BJ (cell line): ENCODE measurements around the gene ZNF507. TPM values are rescaled to one million over a fixed set of nuclear protein-coding genes. Genes with fewer than 3 reads are reported as not detected.

ENCODE experiments used
- CTCF ChIA-PET: fragments of 350-600 bp; formaldehyde crosslinking; extraction: SDS; loops from one replicate; lab custom pipeline; 2021; ENCODE audit warnings: antibody characterized with exemption, inconsistent platforms; lab: Yijun Ruan, JAX
- POLR2A ChIA-PET: fragments of 300-600 bp; sonication (Branson Sonifier 250); formaldehyde crosslinking; extraction: SDS; loops from one replicate; lab custom pipeline; 2021; ENCODE audit warnings: antibody characterized with exemption; lab: Charles Lee
- DNase-seq: peaks from one replicate; pipeline ENCODE4 v3.0.0-alpha.2; 2011; ENCODE audit warnings: low read depth
- H3K27me3 ChIP-seq: 2 replicates; pipeline ENCODE4 v1.6.0; 2011; ENCODE audit warnings: low read length; ENCODE audit not compliant: control insufficient read depth, insufficient read depth
- H3K36me3 ChIP-seq: 2 replicates; pipeline ENCODE4 v1.5.1; 2011; ENCODE audit warnings: low read length; ENCODE audit not compliant: control insufficient read depth, insufficient read depth
- H3K4me3 ChIP-seq: 2 replicates; pipeline ENCODE4 v1.5.1; 2011; ENCODE audit warnings: low read depth, mild to moderate bottlenecking, control low read depth, low read length
- polyA plus RNA-seq: library from polyadenylated mRNA; depleted of rRNA; stranded (reverse); fragments of >200 nt; gene quantifications from 2 replicates; pipeline ENCODE4 v1.2.3, GENCODE V29; 2011
- TF ChIP-seq, protein P1 (sequence below): IDR thresholded peaks from 2 replicates; pipeline ENCODE4 v1.5.1; 2011; ENCODE audit warnings: low read depth, mild to moderate bottlenecking, control low read depth, inconsistent platforms, low read length, moderate library complexity; ENCODE audit not compliant: insufficient read depth

Gene ZNF507
- polyA plus RNA-seq, 1 experiment = 6.7 TPM

DNA sequence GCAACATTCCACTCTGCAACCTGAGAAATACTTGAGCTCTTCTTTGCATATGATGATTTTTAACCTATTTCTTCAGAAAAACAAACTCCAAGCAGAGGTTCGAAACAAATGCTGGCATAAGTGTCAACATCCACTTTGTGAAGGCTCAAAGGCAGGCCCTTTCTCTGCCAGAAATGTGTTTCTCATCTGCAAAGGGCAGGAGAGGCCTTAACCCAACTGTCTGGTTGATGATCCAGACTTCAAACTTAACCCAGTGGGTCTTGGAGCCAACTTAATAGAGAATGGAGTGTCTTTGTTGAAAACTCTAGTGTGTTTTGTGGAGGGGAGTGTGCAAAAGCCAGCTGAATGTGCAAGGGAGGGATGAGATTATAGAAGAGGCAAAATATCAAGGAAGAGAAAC lies 28.3 kb upstream of the ZNF507 start:
- Histone ChIP-seq H3K4me3 (no peak overlapping the region), H3K36me3 (no peaks in the 10 kb centered on the region), H3K27me3 (peaks cover 1% of the 10 kb centered on the region; the same call in 1 of the 2 replicates)
- TF ChIP-seq, protein P1, sequence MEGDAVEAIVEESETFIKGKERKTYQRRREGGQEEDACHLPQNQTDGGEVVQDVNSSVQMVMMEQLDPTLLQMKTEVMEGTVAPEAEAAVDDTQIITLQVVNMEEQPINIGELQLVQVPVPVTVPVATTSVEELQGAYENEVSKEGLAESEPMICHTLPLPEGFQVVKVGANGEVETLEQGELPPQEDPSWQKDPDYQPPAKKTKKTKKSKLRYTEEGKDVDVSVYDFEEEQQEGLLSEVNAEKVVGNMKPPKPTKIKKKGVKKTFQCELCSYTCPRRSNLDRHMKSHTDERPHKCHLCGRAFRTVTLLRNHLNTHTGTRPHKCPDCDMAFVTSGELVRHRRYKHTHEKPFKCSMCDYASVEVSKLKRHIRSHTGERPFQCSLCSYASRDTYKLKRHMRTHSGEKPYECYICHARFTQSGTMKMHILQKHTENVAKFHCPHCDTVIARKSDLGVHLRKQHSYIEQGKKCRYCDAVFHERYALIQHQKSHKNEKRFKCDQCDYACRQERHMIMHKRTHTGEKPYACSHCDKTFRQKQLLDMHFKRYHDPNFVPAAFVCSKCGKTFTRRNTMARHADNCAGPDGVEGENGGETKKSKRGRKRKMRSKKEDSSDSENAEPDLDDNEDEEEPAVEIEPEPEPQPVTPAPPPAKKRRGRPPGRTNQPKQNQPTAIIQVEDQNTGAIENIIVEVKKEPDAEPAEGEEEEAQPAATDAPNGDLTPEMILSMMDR = no peak
- ChIA-PET CTCF (interaction anchor here (2.0 kb wide), 1 partner anchor 1634 kb away, joined by 4 read pairs; no protein-coding TSS in a partner anchor), POLR2A (no interaction called here)
- no peak for DNase-seq

GRCh38 chr19:32318884-32319520 lies 26.4 kb upstream of the ZNF507 start:
- Histone ChIP-seq H3K27me3 (peaks cover 1% of the 10 kb centered on the region; the same call in 1 of the 2 replicates), H3K36me3 (no peaks in the 10 kb centered on the region), H3K4me3 (no peak overlapping the region)
- CTCF ChIA-PET = interaction anchor here (1.0 to 1.4 kb wide), 3 partner anchors 61 to 252 kb away, joined by 3 to 5 read pairs (median 3); no protein-coding TSS in a partner anchor
- POLR2A ChIA-PET = no interaction called here
- TF ChIP-seq, protein P1 = no peak
- DNase-seq = no peak

DNA sequence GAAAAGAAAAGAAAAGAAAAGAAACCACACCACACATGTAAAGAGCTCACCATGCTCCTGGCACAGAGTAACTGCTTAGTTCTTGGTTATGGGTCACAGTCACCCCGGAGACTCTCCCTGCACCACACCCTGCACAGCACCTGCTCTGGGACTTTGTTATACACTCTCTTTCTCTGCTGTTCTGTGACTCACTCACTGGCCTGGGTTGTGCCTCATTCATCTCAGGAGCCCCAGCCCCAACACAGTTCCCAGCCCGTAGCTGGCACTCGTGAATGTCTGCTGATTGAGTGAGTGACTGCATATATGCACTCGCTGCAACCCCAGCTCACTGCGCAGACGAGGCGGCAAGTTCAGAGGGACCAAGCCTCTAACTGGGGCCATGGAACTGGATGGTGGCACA lies 22.9 kb upstream of the ZNF507 start:
- H3K4me3 ChIP-seq = no peak overlapping the region
- TF ChIP-seq, protein P1 = no peak
- CTCF ChIA-PET = interaction anchor here (0.9 to 1.0 kb wide), 2 partner anchors 17 to 164 kb away, joined by 3 to 5 read pairs; no protein-coding TSS in a partner anchor
- peaks cover 2% of the 10 kb centered on the region; the same call in 1 of the 2 replicates for H3K27me3 ChIP-seq
- no peaks in the 10 kb centered on the region for H3K36me3 ChIP-seq
- POLR2A ChIA-PET = no interaction called here
- no peak for DNase-seq

DNA sequence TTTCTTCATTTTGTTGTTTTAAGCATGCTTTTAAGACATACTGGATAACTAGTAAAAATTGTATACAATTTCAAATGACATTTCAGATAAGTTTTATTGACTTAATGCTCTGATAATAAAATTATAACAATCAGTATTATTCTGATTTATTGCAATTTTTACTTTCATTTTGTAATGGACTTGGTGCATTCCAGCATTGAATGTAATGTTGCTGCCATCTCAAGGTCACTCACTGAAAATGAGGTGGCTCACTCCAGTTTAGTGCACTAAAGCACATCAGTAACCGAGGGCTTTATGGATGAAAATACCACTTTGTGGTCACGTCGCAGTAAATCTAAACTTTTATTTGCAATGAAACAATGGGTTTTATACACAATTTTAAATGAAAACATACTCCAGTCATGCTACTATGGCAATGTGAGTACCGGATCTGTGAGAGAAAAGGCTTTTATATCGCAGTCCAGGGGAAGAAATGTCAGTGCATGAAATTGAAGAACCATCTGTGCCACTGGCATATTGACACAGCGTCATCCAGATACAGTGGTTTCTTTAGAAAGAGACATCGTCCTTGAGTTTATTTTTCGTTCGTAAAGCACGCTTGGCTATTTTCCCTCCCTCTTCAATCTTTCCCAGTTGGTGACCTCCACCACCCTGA lies 20.7 kb upstream of the ZNF507 start:
- no peak overlapping the region for H3K4me3 ChIP-seq
- CTCF ChIA-PET = interaction anchor here (0.6 to 1.3 kb wide), 4 partner anchors 12 to 1642 kb away, joined by 3 to 4 read pairs (median 4); no protein-coding TSS in a partner anchor
- H3K27me3 ChIP-seq = peaks cover 2% of the 10 kb centered on the region; the same call in 1 of the 2 replicates
- POLR2A ChIA-PET = no interaction called here
- no peaks in the 10 kb centered on the region for H3K36me3 ChIP-seq
- TF ChIP-seq, protein P1 = peak; percentile 20; the same call in 1 of the 2 replicates
- DNase-seq = no peak

DNA sequence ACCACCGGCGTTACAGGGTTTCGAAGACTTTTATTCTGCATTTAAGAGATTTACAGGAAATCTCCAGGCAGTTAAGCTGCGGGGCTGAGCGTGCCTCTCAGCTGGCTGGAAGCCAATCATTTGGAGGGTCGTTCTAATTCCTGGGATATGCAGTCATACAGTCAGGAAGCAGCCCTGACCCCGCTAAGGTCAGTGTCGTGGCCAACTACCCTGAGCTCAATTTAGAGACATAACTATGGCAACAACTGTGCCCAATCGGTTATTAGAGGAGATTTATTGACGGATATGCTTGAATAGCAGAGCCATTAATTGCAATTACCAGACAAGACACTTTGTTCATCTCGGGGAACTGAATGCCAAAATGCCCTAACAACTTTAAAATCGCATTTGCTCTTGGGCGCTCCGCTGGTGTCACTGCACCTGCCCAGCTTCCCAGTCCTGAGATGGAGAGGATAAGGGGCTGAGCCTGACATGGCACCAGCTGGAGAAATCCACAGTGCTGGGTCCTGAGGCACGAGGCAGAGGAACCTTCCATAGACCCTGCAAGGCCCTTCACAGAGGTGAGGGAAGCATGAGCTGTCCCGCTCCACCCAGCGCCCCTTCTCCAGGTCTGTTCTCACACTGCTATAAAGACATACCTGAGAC lies 15.1 kb upstream of the ZNF507 start:
- CTCF ChIA-PET = interaction anchor here (0.8 kb wide), 1 partner anchor 9 kb away, joined by 3 read pairs; no protein-coding TSS in a partner anchor
- TF ChIP-seq, protein P1 = no peak
- POLR2A ChIA-PET = no interaction called here

More for the DNA sequence above, 15.1 kb upstream of the ZNF507 start:
- H3K36me3 ChIP-seq = no peaks in the 10 kb centered on the region
- H3K27me3 ChIP-seq = no peaks in the 10 kb centered on the region
- H3K4me3 ChIP-seq = no peak overlapping the region
- DNase-seq = no peak
